CD4-positive, CD25-positive, alpha-beta regulatory T cell (primary cell): ENCODE data around the gene CTDSP2. TPM values are rescaled to one million over a fixed set of nuclear protein-coding genes. Genes with fewer than 3 reads are reported as not detected.
A peak's percentile ranks its signal among the peaks of the same experiment; 100 is the strongest.

Experiments
- ATAC-seq, 2 donors: fragments of 150-1000 bp; cut with Tn5 transposase; one replicate each; pipeline ENCODE4 v1.10.0; 2021; ENCODE audit warnings: low read depth in 2 of 2, moderate number of reproducible peaks in 2 of 2, moderate library complexity in 1 of 2
- DNase-seq, 3 donors: peaks; one replicate each; pipeline versions ENCODE4 v3.0.0 to v3.0.0-alpha.2; 2012 to 2022; ENCODE audit warnings: mixed read lengths in 1 of 3
- H3K27ac ChIP-seq: one replicate; pipeline ENCODE4 v1.7.0; 2013; ENCODE audit warnings: mild to moderate bottlenecking, low read length; ENCODE audit not compliant: insufficient read depth, poor library complexity, severe bottlenecking
- H3K27me3 ChIP-seq: one replicate; pipeline ENCODE4 v1.7.0; 2013; ENCODE audit warnings: low read length; ENCODE audit not compliant: control insufficient read depth, insufficient read depth
- H3K36me3 ChIP-seq: one replicate; pipeline ENCODE4 v1.7.0; 2013; ENCODE audit warnings: mild to moderate bottlenecking, low read length, moderate library complexity; ENCODE audit not compliant: control insufficient read depth, insufficient read depth
- H3K4me1 ChIP-seq: 2 replicates; pipeline ENCODE4 v1.7.0; 2013; ENCODE audit warnings: mild to moderate bottlenecking, low read length; ENCODE audit not compliant: insufficient read depth, control insufficient read depth, poor library complexity, severe bottlenecking
- H3K4me3 ChIP-seq: one replicate; pipeline ENCODE4 v1.7.0; 2013; ENCODE audit warnings: low read depth, mild to moderate bottlenecking, low read length, moderate library complexity
- H3K9me3 ChIP-seq, 2 experiments: 1 replicate in 1 of 2; 2 replicates in 1 of 2; pipeline ENCODE4 v1.7.0; 2013; ENCODE audit warnings: low read length in 2 of 2, mild to moderate bottlenecking in 1 of 2, moderate library complexity in 1 of 2; ENCODE audit not compliant: control insufficient read depth in 2 of 2
- H3K27ac Mint-ChIP-seq, 3 donors: one replicate each; pipeline ENCODE4 v1.8.0; 2020 to 2022; ENCODE audit warnings: mild to moderate bottlenecking in 3 of 3, mixed read lengths in 3 of 3, moderate library complexity in 2 of 3
- H3K27me3 Mint-ChIP-seq: one replicate; pipeline ENCODE4 v1.8.0; 2022; ENCODE audit warnings: mild to moderate bottlenecking, mixed read lengths
- H3K36me3 Mint-ChIP-seq: one replicate; pipeline ENCODE4 v1.8.0; 2020; ENCODE audit warnings: mixed read lengths
- H3K4me1 Mint-ChIP-seq, 4 donors: one replicate each; pipeline ENCODE4 v1.8.0; 2020 to 2022; ENCODE audit warnings: mixed read lengths in 4 of 4, mild to moderate bottlenecking in 1 of 4
- H3K4me3 Mint-ChIP-seq, 4 donors: one replicate each; pipeline ENCODE4 v1.8.0; 2020 to 2022; ENCODE audit warnings: mild to moderate bottlenecking in 4 of 4, mixed read lengths in 4 of 4, moderate library complexity in 3 of 4
- H3K9me3 Mint-ChIP-seq, 7 donors: one replicate each; pipeline ENCODE4 v1.8.0; 2020 to 2022; ENCODE audit warnings: mixed read lengths in 7 of 7, mild to moderate bottlenecking in 3 of 7, moderate library complexity in 2 of 7
- polyA plus RNA-seq, 4 donors: library from polyadenylated mRNA; unstranded; fragments of 300-500 nt; fragmentation: Illumina TruSeq; gene quantifications; one replicate each; pipeline ENCODE4 v1.2.3, GENCODE V29; 2021
- total RNA-seq: library from RNA; stranded (reverse); gene quantifications from one replicate; pipeline ENCODE4 v1.2.3, GENCODE V29; 2022

CTDSP2 gene
- total and polyA plus RNA-seq, 5 donors from 2014 or later = 45.7 to 121 (median 52.6) TPM

- Mint-ChIP-seq H3K27me3 (no peaks in the 10 kb centered on the region), H3K36me3 (peaks cover 9% of the 10 kb centered on the region), H3K4me1 (peaks cover 29 to 80% (median 70%) of the 10 kb centered on the region in 4 donors), H3K27ac (peak overlapping the region; percentile 90 to 97 (median 92)), H3K9me3 (no peaks in the 10 kb centered on the region), H3K4me3 (peak overlapping the region; percentile 84 to 94 (median 92))
- peak overlapping the region; percentile 83 for H3K27ac ChIP-seq
- no peaks in the 10 kb centered on the region for H3K9me3 ChIP-seq
- no peaks in the 10 kb centered on the region for H3K27me3 ChIP-seq
- peak overlapping the region; percentile 73 for H3K4me3 ChIP-seq
- DNase-seq = no peak
- peaks cover 88% of the 10 kb centered on the region for H3K4me1 ChIP-seq
- ATAC-seq = no peak
- H3K36me3 ChIP-seq = no peaks in the 10 kb centered on the region
These were observed 5.1 kb downstream of the CTDSP2 start for GRCh38 chr12:57841445-57841844.

DNA sequence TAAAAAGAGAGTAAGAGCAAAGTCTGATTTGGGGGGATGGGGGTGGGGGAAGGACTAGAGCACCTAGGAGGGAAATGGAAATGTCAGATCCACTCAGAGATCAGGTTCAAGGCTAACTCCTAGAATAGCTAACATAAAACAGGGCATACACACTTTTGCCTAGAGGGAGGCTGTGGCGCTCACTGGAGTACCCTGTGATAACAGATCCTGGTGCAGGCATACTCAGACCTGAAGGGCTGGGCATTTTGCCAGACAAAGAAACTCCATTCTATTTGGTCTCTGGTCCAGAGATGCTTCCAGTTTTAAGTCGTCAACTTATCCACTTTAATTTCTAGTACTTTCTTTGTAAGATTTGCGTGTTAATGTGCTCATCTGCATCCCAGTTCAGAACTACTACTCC is 5.8 kb downstream of the CTDSP2 start:
- no peaks in the 10 kb centered on the region for H3K27me3 Mint-ChIP-seq
- DNase-seq (no peak), ATAC-seq (no peak)
- no peaks in the 10 kb centered on the region for H3K27me3 ChIP-seq
- peaks cover 9% of the 10 kb centered on the region for H3K36me3 Mint-ChIP-seq
- H3K36me3 ChIP-seq = no peaks in the 10 kb centered on the region
- peak overlapping the region in 2 of 3 donors; percentile 90 to 92 for H3K27ac Mint-ChIP-seq
- H3K9me3 Mint-ChIP-seq = no peaks in the 10 kb centered on the region
- peaks cover 95% of the 10 kb centered on the region for H3K4me1 ChIP-seq
- H3K4me3 ChIP-seq = peak overlapping the region; percentile 24
- no peaks in the 10 kb centered on the region for H3K9me3 ChIP-seq
- H3K4me3 Mint-ChIP-seq = peak overlapping the region; percentile 10 to 94 (median 88)
- peak overlapping the region; percentile 83 for H3K27ac ChIP-seq
- peaks cover 29 to 87% (median 77%) of the 10 kb centered on the region in 4 donors for H3K4me1 Mint-ChIP-seq

GRCh38 chr12:57839996-57840395 is 6.5 kb downstream of the CTDSP2 start:
- no peaks in the 10 kb centered on the region for H3K27me3 Mint-ChIP-seq
- H3K27ac ChIP-seq = peak overlapping the region; percentile 83
- H3K4me3 ChIP-seq = peak overlapping the region; percentile 24
- no peaks in the 10 kb centered on the region for H3K36me3 ChIP-seq
- no peak for DNase-seq
- H3K4me3 Mint-ChIP-seq = peak overlapping the region; percentile 47 to 83 (median 70)
- H3K27me3 ChIP-seq = no peaks in the 10 kb centered on the region
- peaks cover 9% of the 10 kb centered on the region for H3K36me3 Mint-ChIP-seq
- H3K4me1 ChIP-seq = peaks cover 100% of the 10 kb centered on the region
- peaks cover 29 to 94% (median 83%) of the 10 kb centered on the region in 4 donors for H3K4me1 Mint-ChIP-seq
- H3K9me3 ChIP-seq = no peaks in the 10 kb centered on the region
- no peaks in the 10 kb centered on the region for H3K9me3 Mint-ChIP-seq
- no peak for ATAC-seq
- peak overlapping the region; percentile 48 to 92 (median 90) for H3K27ac Mint-ChIP-seq

- DNase-seq (peak in 2 of 3 donors; percentile 38 to 75), ATAC-seq (peak; percentile 20 to 32)
- peak overlapping the region; percentile 83 for H3K27ac ChIP-seq
- Mint-ChIP-seq H3K9me3 (no peaks in the 10 kb centered on the region), H3K27ac (peak overlapping the region; percentile 90 to 93 (median 92)), H3K27me3 (no peaks in the 10 kb centered on the region), H3K4me1 (peaks cover 29 to 98% (median 82%) of the 10 kb centered on the region in 4 donors), H3K36me3 (peaks cover 5% of the 10 kb centered on the region), H3K4me3 (peak overlapping the region; percentile 8 to 83 (median 76))
- H3K27me3 ChIP-seq = no peaks in the 10 kb centered on the region
- peaks cover 100% of the 10 kb centered on the region for H3K4me1 ChIP-seq
- no peaks in the 10 kb centered on the region for H3K36me3 ChIP-seq
- H3K4me3 ChIP-seq = peak overlapping the region; percentile 64
- no peaks in the 10 kb centered on the region for H3K9me3 ChIP-seq
These were observed 7.8 kb downstream of the CTDSP2 start for GRCh38 chr12:57838594-57839302.

- Histone ChIP-seq H3K27ac (peak overlapping the region; percentile 83), H3K9me3 (no peaks in the 10 kb centered on the region), H3K36me3 (no peaks in the 10 kb centered on the region), H3K4me3 (peak overlapping the region; percentile 64), H3K4me1 (peaks cover 100% of the 10 kb centered on the region), H3K27me3 (no peaks in the 10 kb centered on the region)
- no peak for DNase-seq
- ATAC-seq = peak; percentile 49 to 51
- no peaks in the 10 kb centered on the region for H3K27me3 Mint-ChIP-seq
- peaks cover 5% of the 10 kb centered on the region for H3K36me3 Mint-ChIP-seq
- peak overlapping the region; percentile 75 to 83 (median 78) for H3K4me3 Mint-ChIP-seq
- H3K9me3 Mint-ChIP-seq = no peaks in the 10 kb centered on the region
- peaks cover 29 to 98% (median 82%) of the 10 kb centered on the region in 4 donors for H3K4me1 Mint-ChIP-seq
- H3K27ac Mint-ChIP-seq = peak overlapping the region; percentile 92 to 98 (median 93)
These were observed 8.5 kb downstream of the CTDSP2 start for GRCh38 chr12:57837864-57838562.

- no peaks in the 10 kb centered on the region for H3K9me3 ChIP-seq
- peak overlapping the region; percentile 83 for H3K27ac ChIP-seq
- no peaks in the 10 kb centered on the region for H3K27me3 Mint-ChIP-seq
- H3K36me3 Mint-ChIP-seq = peaks cover 6% of the 10 kb centered on the region
- H3K27me3 ChIP-seq = no peaks in the 10 kb centered on the region
- peaks cover 100% of the 10 kb centered on the region for H3K4me1 ChIP-seq
- H3K4me3 Mint-ChIP-seq = peak overlapping the region; percentile 62 to 80 (median 75)
- ATAC-seq (peak; percentile 27 to 32), DNase-seq (peak in 2 of 3 donors; percentile 35 to 78)
- no peaks in the 10 kb centered on the region for H3K36me3 ChIP-seq
- peaks cover 17 to 97% (median 80%) of the 10 kb centered on the region in 4 donors for H3K4me1 Mint-ChIP-seq
- H3K27ac Mint-ChIP-seq = peak overlapping the region; percentile 61 to 94 (median 91)
- H3K4me3 ChIP-seq = peak overlapping the region; percentile 64
- no peaks in the 10 kb centered on the region for H3K9me3 Mint-ChIP-seq
These were observed 9.8 kb downstream of the CTDSP2 start for GRCh38 chr12:57836442-57837375.
